Astrocyte of the spinal cord (primary cell): ENCODE results near the gene TSSC4.

Experiments
- DNase-seq: peaks from one replicate; pipeline ENCODE4 v3.0.0; 2011; ENCODE audit warnings: low read depth, low spot score
- H3K4me3 ChIP-seq: 2 replicates; pipeline ENCODE4 v1.5.1; 2011; ENCODE audit warnings: low read depth, mild to moderate bottlenecking, low read length, moderate library complexity
- in situ Hi-C: cut with HindIII; loops from 2 replicates; pipeline ENCODE4 v1.10.0; 2017; ENCODE audit warnings: low sequenced_read_pairs
- TF ChIP-seq, protein P1 (sequence below): IDR thresholded peaks from 2 replicates; pipeline ENCODE4 v1.5.1; 2012; ENCODE audit warnings: low read depth, mild to moderate bottlenecking, low read length, inconsistent platforms

TSSC4 gene

GRCh38 chr11:2427721-2428321 is 27.3 kb downstream of the TSSC4 start:
- TF ChIP-seq, protein P1, sequence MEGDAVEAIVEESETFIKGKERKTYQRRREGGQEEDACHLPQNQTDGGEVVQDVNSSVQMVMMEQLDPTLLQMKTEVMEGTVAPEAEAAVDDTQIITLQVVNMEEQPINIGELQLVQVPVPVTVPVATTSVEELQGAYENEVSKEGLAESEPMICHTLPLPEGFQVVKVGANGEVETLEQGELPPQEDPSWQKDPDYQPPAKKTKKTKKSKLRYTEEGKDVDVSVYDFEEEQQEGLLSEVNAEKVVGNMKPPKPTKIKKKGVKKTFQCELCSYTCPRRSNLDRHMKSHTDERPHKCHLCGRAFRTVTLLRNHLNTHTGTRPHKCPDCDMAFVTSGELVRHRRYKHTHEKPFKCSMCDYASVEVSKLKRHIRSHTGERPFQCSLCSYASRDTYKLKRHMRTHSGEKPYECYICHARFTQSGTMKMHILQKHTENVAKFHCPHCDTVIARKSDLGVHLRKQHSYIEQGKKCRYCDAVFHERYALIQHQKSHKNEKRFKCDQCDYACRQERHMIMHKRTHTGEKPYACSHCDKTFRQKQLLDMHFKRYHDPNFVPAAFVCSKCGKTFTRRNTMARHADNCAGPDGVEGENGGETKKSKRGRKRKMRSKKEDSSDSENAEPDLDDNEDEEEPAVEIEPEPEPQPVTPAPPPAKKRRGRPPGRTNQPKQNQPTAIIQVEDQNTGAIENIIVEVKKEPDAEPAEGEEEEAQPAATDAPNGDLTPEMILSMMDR = no peak
- DNase-seq = no peak
- in situ Hi-C loops = no loop called here
- H3K4me3 ChIP-seq = no peak overlapping the region

GRCh38 chr11:2428322-2428795 is 27.8 kb downstream of the TSSC4 start:
- TF ChIP-seq, protein P1 = peak; percentile 83
- peak; percentile 5 for DNase-seq
- H3K4me3 ChIP-seq = no peak overlapping the region
- in situ Hi-C loops = no loop called here

GRCh38 chr11:2431395-2431794 is 30.8 kb downstream of the TSSC4 start:
- in situ Hi-C loops = no loop called here
- TF ChIP-seq, protein P1 = no peak
- H3K4me3 ChIP-seq = no peak overlapping the region
- DNase-seq = no peak

- no peak overlapping the region for H3K4me3 ChIP-seq
- no peak for DNase-seq
- TF ChIP-seq, protein P1 = no peak
- in situ Hi-C loops = no loop called here
These were observed 31.6 kb downstream of the TSSC4 start for GRCh38 chr11:2432171-2432621.

GRCh38 chr11:2432628-2433071 is 32.1 kb downstream of the TSSC4 start:
- H3K4me3 ChIP-seq = no peak overlapping the region
- in situ Hi-C loops = no loop called here
- TF ChIP-seq, protein P1 = no peak
- no peak for DNase-seq

- in situ Hi-C loops = no loop called here
- no peak for DNase-seq
- TF ChIP-seq, protein P1 = no peak
- no peak overlapping the region for H3K4me3 ChIP-seq
These were observed 32.8 kb downstream of the TSSC4 start for GRCh38 chr11:2433106-2433925.
